K562 (cell line): Measurements from ENCODE around the gene ECI2. TPM values are rescaled to one million over a fixed set of nuclear protein-coding genes. Genes with fewer than 3 reads are reported as not detected.

Source experiments
- E2F3 ChIP-seq: fragments of 250-450 bp; sonication (Bioruptor Pico); IDR thresholded peaks from 2 replicates; pipeline ENCODE4 v1.4.0; 2020; ENCODE audit warnings: mild to moderate bottlenecking
- ETV6 ChIP-seq, 3 experiments: fragments of 150-350 bp in 1 of 3; sonication (generic) in 1 of 3; formaldehyde crosslinking in 1 of 3; IDR thresholded peaks; 2 replicates each; pipeline versions ENCODE4 v1.6.1 to v1.8.0; 2014 to 2022; ENCODE audit warnings: borderline replicate concordance in 2 of 3, low read depth in 2 of 3, antibody characterized with exemption in 1 of 3, low read length in 1 of 3, mild to moderate bottlenecking in 1 of 3, missing genetic modification reagents in 1 of 3
- HCFC1 ChIP-seq: IDR thresholded peaks from 2 replicates; pipeline ENCODE4 v1.6.1; 2012; ENCODE audit warnings: low read depth, low read length, improper control_type of control experiment
- JUN ChIP-seq, 2 experiments: sonication (generic) in 1 of 2; formaldehyde crosslinking in 1 of 2; IDR thresholded peaks; 2 replicates each; pipeline versions ENCODE4 v1.6.1 to v1.8.0; 2012 to 2022; ENCODE audit warnings: borderline replicate concordance in 2 of 2, mild to moderate bottlenecking in 2 of 2, improper control_type of control experiment in 1 of 2, low read depth in 1 of 2, low read length in 1 of 2, missing genetic modification reagents in 1 of 2
- KLF6 ChIP-seq: fragments of 250-450 bp; sonication (Bioruptor Pico); IDR thresholded peaks from 2 replicates; pipeline ENCODE4 v1.4.0; 2020; ENCODE audit warnings: mild to moderate bottlenecking, moderate library complexity, borderline replicate concordance
- LARP7 ChIP-seq: fragments of 450-650 bp; IDR thresholded peaks from 2 replicates; pipeline ENCODE4 v1.6.1; 2016
- MAX ChIP-seq: sonication (generic); formaldehyde crosslinking; IDR thresholded peaks from 2 replicates; pipeline ENCODE4 v1.9.0; 2022; ENCODE audit warnings: mild to moderate bottlenecking, missing genetic modification reagents
- MTA3 ChIP-seq: fragments of 450-650 bp; formaldehyde crosslinking; IDR thresholded peaks from 2 replicates; pipeline ENCODE4 v1.6.1; 2017; ENCODE audit warnings: mild to moderate bottlenecking, borderline replicate concordance
- MYBL2 ChIP-seq, 2 experiments: fragments of 450-650 bp in 1 of 2; sonication (generic) in 1 of 2; formaldehyde crosslinking in 1 of 2; IDR thresholded peaks; 2 replicates each; pipeline versions ENCODE4 v1.6.1 to v1.8.1; 2017 to 2022; ENCODE audit warnings: borderline replicate concordance in 1 of 2, inconsistent platforms in 1 of 2, low read depth in 1 of 2, mild to moderate bottlenecking in 1 of 2, missing genetic modification reagents in 1 of 2, moderate library complexity in 1 of 2
- NEUROD1 ChIP-seq: fragments of 150-350 bp; IDR thresholded peaks from 2 replicates; pipeline ENCODE4 v1.6.1; 2014; ENCODE audit warnings: borderline replicate concordance, low read length, low read depth; ENCODE audit not compliant: partially characterized antibody
- NRF1 ChIP-seq, 2 experiments: fragments of 450-650 bp; IDR thresholded peaks in 1 of 2; conservative IDR thresholded peaks in 1 of 2; 2 replicates each; pipeline ENCODE4 v1.6.1; 2014; ENCODE audit warnings: mild to moderate bottlenecking in 2 of 2
- SIN3A ChIP-seq, 2 experiments: fragments of 150-350 bp in 1 of 2; IDR thresholded peaks; 2 replicates each; pipeline ENCODE4 v1.6.1; 2011 to 2016; ENCODE audit warnings: borderline replicate concordance in 2 of 2, low read depth in 2 of 2, low read length in 2 of 2, mild to moderate bottlenecking in 2 of 2, moderate library complexity in 2 of 2; ENCODE audit not compliant: control insufficient read depth in 1 of 2
- SMARCE1 ChIP-seq: fragments of 450-650 bp; IDR thresholded peaks from 2 replicates; pipeline ENCODE4 v1.7.1; 2016; ENCODE audit warnings: mild to moderate bottlenecking
- TAF15 ChIP-seq: fragments of 200-400 bp; formaldehyde crosslinking; IDR thresholded peaks from 2 replicates; pipeline ENCODE4 v1.6.1; 2017; ENCODE audit warnings: mild to moderate bottlenecking, low read depth, low read length, moderate library complexity
- TAF9B ChIP-seq: fragments of 450-650 bp; IDR thresholded peaks from 2 replicates; pipeline ENCODE4 v1.6.1; 2018; ENCODE audit warnings: mild to moderate bottlenecking; ENCODE audit not compliant: partially characterized antibody
- TCF7 ChIP-seq: sonication (generic); IDR thresholded peaks from 2 replicates; pipeline ENCODE4 v1.6.1; 2016; ENCODE audit warnings: antibody characterized with exemption, borderline replicate concordance
- ZC3H11A ChIP-seq: IDR thresholded peaks from 2 replicates; pipeline ENCODE4 v1.6.1; 2012; ENCODE audit warnings: low read depth, low read length, improper control_type of control experiment
- ZNF445 ChIP-seq: fragments of 250-450 bp; sonication (Bioruptor Pico); IDR thresholded peaks from 2 replicates; pipeline ENCODE4 v1.4.0; 2020; ENCODE audit warnings: low read depth, mild to moderate bottlenecking, moderate library complexity
- ZNF644 ChIP-seq: fragments of 200-800 bp; sonication (Bioruptor generic); IDR thresholded peaks from 2 replicates; pipeline ENCODE4 v1.6.1; 2016; ENCODE audit warnings: low read depth, missing genetic modification characterization, missing compliant biosample characterization
- polyA plus RNA-seq, 8 experiments: library from polyadenylated mRNA; depleted of rRNA in 4 of 8; stranded (reverse) in 5 of 8; unstranded in 3 of 8; fragments of >200 nt; fragmentation: Nextera tagmentation in 2 of 8; fragmentation: Illumina TruSeq in 1 of 8; extraction: Ambion mirVana in 2 of 8; extraction: Trizol in 1 of 8; gene quantifications; 2 replicates each; pipeline versions ENCODE4 v1.2.1 to v1.2.3, GENCODE V29; 2011 to 2014; ENCODE audit warnings: inconsistent platforms in 1 of 8, missing spikeins in 1 of 8
- total RNA-seq, 7 experiments: library from RNA; depleted of rRNA in 6 of 7; stranded (reverse); fragments of >200 nt in 6 of 7; fragmentation: Illumina TruSeq in 2 of 7; extraction: Trizol in 2 of 7; gene quantifications; 2 replicates each; pipeline versions ENCODE4 v1.2.1 to v1.2.3, GENCODE V29; 2011 to 2021; ENCODE audit warnings: low replicate concordance in 1 of 7
- TF ChIP-seq, protein P1 (sequence below): fragments of 200-800 bp; sonication (Bioruptor generic); IDR thresholded peaks from 2 replicates; pipeline ENCODE4 v1.6.1; 2016; ENCODE audit warnings: missing genetic modification characterization, missing compliant biosample characterization

Gene ECI2
- total and polyA plus RNA-seq, 9 of the 15 experiments (the other 6 are each of a cell fraction or from before 2014, with no cell fraction given): 80.7 to 377 (median 142) TPM

DNA sequence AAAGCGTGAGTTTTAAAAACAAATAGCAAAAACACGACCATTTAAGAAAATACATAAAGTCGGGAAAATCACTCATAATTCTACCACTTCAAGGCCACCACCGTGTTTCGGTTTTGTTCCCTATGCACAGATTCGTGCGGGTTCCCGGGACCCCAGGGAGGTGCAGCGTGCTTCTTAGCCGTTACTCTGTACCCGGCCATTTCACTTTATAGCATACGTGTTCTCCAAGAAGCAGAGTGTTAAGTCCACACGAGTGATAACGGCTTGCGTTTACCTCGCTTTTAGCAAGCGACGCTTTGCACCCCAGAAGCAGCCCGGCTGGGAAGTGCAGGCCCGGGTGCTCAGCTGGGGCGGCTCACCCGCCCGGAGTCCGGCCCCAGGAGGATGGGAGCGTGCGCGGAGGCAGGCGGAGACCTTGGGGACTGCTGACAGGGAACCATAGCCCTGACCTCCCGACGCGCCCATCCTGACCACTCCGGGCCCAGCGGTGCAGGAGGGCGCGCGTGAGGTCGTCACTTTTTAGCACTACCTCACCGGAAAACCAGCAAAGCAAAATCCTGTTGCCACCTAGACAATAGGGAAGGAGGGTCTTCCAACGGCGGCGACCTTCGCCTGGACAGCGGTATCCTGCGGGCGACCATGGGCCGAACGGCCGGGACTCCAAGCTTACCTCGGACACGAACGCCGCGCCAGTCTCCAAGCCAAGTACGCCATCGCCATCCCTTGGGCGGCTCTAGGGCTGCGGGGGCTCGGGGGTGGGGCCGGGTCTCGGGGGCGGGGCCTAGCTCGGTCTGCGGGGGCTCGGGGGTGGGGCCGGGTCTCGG is at the start of gene ECI2 (continued):
- no peak; the same call in 1 of the 2 replicates for TF ChIP-seq ZNF644 (tag)
- peak; percentile 76 for TF ChIP-seq MAX (CRISPR knock-in tag)
- TF ChIP-seq E2F3 (CRISPR knock-in tag): peak; percentile 80; the same call in 1 of the 2 replicates
- peak; percentile 91 for TF ChIP-seq MTA3
- no peak for TF ChIP-seq ETV6 (IDR thresholded peaks at IDR 0.05; ENCODE audit: borderline replicate concordance in 1 of 2, low read depth in 2 of 2, low read length in 1 of 2)
- peak; percentile 69; the same call in 1 of the 2 replicates for TF ChIP-seq ETV6 (CRISPR knock-in tag; IDR thresholded peaks at IDR 0.05; ENCODE audit: borderline replicate concordance)
- TF ChIP-seq NEUROD1: peak; percentile 40
- TF ChIP-seq SMARCE1: peak; percentile 58; the same call in 1 of the 2 replicates
- TF ChIP-seq MYBL2 (IDR thresholded peaks at IDR 0.05; ENCODE audit: low read depth): peak; percentile 53
- no peak for TF ChIP-seq MYBL2 (CRISPR knock-in tag; IDR thresholded peaks at IDR 0.05; ENCODE audit: borderline replicate concordance)
- TF ChIP-seq NRF1 (conservative IDR thresholded peaks at IDR 0.05 in 1 of 2, IDR thresholded peaks at IDR 0.05 in 1 of 2): peak; percentile 74 to 78
- no peak for TF ChIP-seq JUN (IDR thresholded peaks at IDR 0.05; ENCODE audit: borderline replicate concordance, low read depth, low read length)
- 0 out of 2 replicates have a peak, but pooled peaks have one; percentile 81 for TF ChIP-seq JUN (CRISPR knock-in tag; IDR thresholded peaks at IDR 0.05; ENCODE audit: borderline replicate concordance)
- peak in 1 of 2 experiments; percentile 82; a peak in 2 of 4 replicates for TF ChIP-seq SIN3A (IDR thresholded peaks at IDR 0.05; ENCODE audit: borderline replicate concordance in 2 of 2, control insufficient read depth in 1 of 2, low read depth in 2 of 2, low read length in 2 of 2)
- TF ChIP-seq KLF6: no peak
- peak; percentile 80 for TF ChIP-seq TAF9B
- 0 out of 2 replicates have a peak, but pooled peaks have one; percentile 18 for TF ChIP-seq HCFC1
- TF ChIP-seq, protein P1, sequence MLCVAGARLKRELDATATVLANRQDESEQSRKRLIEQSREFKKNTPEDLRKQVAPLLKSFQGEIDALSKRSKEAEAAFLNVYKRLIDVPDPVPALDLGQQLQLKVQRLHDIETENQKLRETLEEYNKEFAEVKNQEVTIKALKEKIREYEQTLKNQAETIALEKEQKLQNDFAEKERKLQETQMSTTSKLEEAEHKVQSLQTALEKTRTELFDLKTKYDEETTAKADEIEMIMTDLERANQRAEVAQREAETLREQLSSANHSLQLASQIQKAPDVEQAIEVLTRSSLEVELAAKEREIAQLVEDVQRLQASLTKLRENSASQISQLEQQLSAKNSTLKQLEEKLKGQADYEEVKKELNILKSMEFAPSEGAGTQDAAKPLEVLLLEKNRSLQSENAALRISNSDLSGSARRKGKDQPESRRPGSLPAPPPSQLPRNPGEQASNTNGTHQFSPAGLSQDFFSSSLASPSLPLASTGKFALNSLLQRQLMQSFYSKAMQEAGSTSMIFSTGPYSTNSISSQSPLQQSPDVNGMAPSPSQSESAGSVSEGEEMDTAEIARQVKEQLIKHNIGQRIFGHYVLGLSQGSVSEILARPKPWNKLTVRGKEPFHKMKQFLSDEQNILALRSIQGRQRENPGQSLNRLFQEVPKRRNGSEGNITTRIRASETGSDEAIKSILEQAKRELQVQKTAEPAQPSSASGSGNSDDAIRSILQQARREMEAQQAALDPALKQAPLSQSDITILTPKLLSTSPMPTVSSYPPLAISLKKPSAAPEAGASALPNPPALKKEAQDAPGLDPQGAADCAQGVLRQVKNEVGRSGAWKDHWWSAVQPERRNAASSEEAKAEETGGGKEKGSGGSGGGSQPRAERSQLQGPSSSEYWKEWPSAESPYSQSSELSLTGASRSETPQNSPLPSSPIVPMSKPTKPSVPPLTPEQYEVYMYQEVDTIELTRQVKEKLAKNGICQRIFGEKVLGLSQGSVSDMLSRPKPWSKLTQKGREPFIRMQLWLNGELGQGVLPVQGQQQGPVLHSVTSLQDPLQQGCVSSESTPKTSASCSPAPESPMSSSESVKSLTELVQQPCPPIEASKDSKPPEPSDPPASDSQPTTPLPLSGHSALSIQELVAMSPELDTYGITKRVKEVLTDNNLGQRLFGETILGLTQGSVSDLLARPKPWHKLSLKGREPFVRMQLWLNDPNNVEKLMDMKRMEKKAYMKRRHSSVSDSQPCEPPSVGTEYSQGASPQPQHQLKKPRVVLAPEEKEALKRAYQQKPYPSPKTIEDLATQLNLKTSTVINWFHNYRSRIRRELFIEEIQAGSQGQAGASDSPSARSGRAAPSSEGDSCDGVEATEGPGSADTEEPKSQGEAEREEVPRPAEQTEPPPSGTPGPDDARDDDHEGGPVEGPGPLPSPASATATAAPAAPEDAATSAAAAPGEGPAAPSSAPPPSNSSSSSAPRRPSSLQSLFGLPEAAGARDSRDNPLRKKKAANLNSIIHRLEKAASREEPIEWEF (CRISPR knock-in tag): no peak
- TF ChIP-seq TCF7: 0 out of 2 replicates have a peak, but pooled peaks have one; percentile 58
- TF ChIP-seq ZC3H11A: no peak
- no peak for TF ChIP-seq ZNF445 (CRISPR knock-in tag)
- TF ChIP-seq TAF15: no peak
- peak; percentile 16; the same call in 1 of the 2 replicates for TF ChIP-seq LARP7
